ENCODE data around the gene FNDC7. TPM values are rescaled to one million over a fixed set of nuclear protein-coding genes. Genes with fewer than 3 reads are reported as not detected.

The FNDC7 gene
- total RNA-seq, 1 donor from 2014 or later, result 0.37 TPM

GRCh38 chr1:108749081-108749480, 36.4 kb downstream of the FNDC7 start:
- Mint-ChIP-seq H3K27ac (no peak overlapping the region), H3K36me3 (peaks cover 8% of the 10 kb centered on the region), H3K9me3 (no peaks in the 10 kb centered on the region), H3K27me3 (ENCODE audit: insufficient read depth, low read depth) (peaks cover 2% of the 10 kb centered on the region), H3K4me1 (peaks cover 19% of the 10 kb centered on the region), H3K4me3 (peak overlapping the region; percentile 33)
- Histone ChIP-seq H3K9me3 (ENCODE audit: low read depth) (no peaks in the 10 kb centered on the region), H3F3A (ENCODE audit: low read depth) (peaks cover 12% of the 10 kb centered on the region), H3K27ac (no peak overlapping the region), H3K4me1 (peaks cover 10% of the 10 kb centered on the region), H3K79me2 (ENCODE audit: low read depth) (peaks cover 46% of the 10 kb centered on the region), H3K4me3 (no peak overlapping the region), H4K20me1 (ENCODE audit: low read depth) (no peaks in the 10 kb centered on the region), H2AFZ (replicated peaks) (no peak overlapping the region), H3K9ac (no peak overlapping the region), H3K4me2 (no peak overlapping the region), H3K36me3 (peaks cover 5% of the 10 kb centered on the region), H3K27me3 (peaks cover 6% of the 10 kb centered on the region)
- no peak for TF ChIP-seq EZH2 (IDR thresholded peaks at IDR 0.05)
- no peak for TF ChIP-seq CTCF (IDR thresholded peaks at IDR 0.05)
- no peak for TF ChIP-seq EZH2phosphoT487 (IDR thresholded peaks at IDR 0.05)
- DNase-seq (ENCODE audit: low spot score), result no peak

DNA sequence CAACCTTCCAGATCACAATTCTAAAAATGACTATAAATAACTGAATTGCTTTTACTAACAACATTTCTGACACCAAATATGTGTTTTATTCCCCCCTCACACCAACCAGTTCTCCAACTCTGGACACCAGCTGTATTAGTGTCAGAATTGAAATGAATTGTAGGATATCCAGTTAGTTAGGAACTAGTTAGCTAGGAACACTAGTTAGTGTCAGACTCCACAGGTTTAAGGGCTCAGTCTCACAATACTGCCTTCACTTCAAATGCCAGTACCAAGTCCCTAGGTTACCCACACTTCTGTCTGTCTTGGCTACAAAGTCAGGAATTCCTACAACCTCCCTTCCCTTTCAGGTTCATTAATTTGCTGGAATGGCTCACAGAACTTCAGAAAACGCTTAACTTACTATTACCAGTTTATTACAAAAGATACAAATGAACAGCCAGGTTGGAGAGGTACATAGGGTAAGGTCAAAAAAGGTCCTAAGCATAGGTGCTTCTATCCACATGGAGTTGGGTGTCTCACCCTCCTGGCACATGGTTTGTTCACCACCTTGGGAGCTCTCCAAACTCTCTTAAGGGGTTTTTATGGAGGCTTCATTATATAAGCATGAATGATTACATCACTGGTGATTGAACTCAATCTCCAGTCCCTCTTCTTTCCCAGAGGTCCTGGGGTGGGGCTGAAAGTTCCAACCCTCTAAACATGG, 37.9 kb downstream of the FNDC7 start:
- Histone ChIP-seq H3K4me2 (no peak overlapping the region), H3K9ac (no peak overlapping the region), H3K4me1 (peaks cover 10% of the 10 kb centered on the region), H3K79me2 (ENCODE audit: low read depth) (peaks cover 46% of the 10 kb centered on the region), H4K20me1 (ENCODE audit: low read depth) (no peaks in the 10 kb centered on the region), H3K4me3 (no peak overlapping the region), H3K27ac (no peak overlapping the region), H3K9me3 (ENCODE audit: low read depth) (no peaks in the 10 kb centered on the region), H3K36me3 (peaks cover 5% of the 10 kb centered on the region), H3K27me3 (peaks cover 4% of the 10 kb centered on the region), H2AFZ (replicated peaks) (no peak overlapping the region), H3F3A (ENCODE audit: low read depth) (peaks cover 12% of the 10 kb centered on the region)
- H3K4me3 Mint-ChIP-seq, result no peak overlapping the region
- no peak overlapping the region for H3K27ac Mint-ChIP-seq
- H3K36me3 Mint-ChIP-seq, result peaks cover 11% of the 10 kb centered on the region
- H3K27me3 Mint-ChIP-seq (ENCODE audit: insufficient read depth, low read depth), result peaks cover 2% of the 10 kb centered on the region
- H3K4me1 Mint-ChIP-seq, result peaks cover 19% of the 10 kb centered on the region
- TF ChIP-seq EZH2phosphoT487 (IDR thresholded peaks at IDR 0.05) (no peak), CTCF (IDR thresholded peaks at IDR 0.05) (no peak), EZH2 (IDR thresholded peaks at IDR 0.05) (no peak)
- no peak for DNase-seq (ENCODE audit: low spot score)
- no peaks in the 10 kb centered on the region for H3K9me3 Mint-ChIP-seq

DNA sequence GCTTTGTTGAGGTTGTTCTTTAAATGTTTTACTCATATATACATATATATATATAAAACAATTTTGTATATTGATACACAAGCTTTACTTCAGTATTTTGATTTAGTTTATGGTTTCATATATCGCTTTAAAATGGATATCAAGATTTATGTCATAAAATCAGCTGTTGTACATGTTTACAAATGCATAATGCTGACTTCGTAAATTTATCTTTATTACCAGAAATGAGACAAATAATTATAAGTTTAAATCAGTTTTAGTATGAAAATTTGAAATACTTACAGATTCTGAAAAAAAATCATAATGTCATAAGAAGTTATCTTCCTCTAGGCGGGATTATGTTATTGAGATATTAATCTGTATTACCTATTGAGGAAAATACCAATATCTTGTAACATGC, 40.7 kb downstream of the FNDC7 start:
- H3K27me3 ChIP-seq, result no peaks in the 10 kb centered on the region
- H3K9ac ChIP-seq, result no peak overlapping the region
- DNase-seq (ENCODE audit: low spot score), result no peak
- TF ChIP-seq EZH2phosphoT487 (IDR thresholded peaks at IDR 0.05) (no peak), EZH2 (IDR thresholded peaks at IDR 0.05) (no peak), CTCF (IDR thresholded peaks at IDR 0.05) (no peak)
- H3K27ac Mint-ChIP-seq, result no peak overlapping the region
- H3F3A ChIP-seq (ENCODE audit: low read depth), result no peaks in the 10 kb centered on the region
- H3K9me3 Mint-ChIP-seq, result no peaks in the 10 kb centered on the region
- H3K4me1 ChIP-seq, result peaks cover 5% of the 10 kb centered on the region
- no peak overlapping the region for H3K27ac ChIP-seq
- H3K4me1 Mint-ChIP-seq, result peaks cover 13% of the 10 kb centered on the region
- H3K4me3 Mint-ChIP-seq, result no peak overlapping the region
- no peaks in the 10 kb centered on the region for H3K9me3 ChIP-seq (ENCODE audit: low read depth)
- peaks cover 9% of the 10 kb centered on the region for H3K36me3 Mint-ChIP-seq
- no peak overlapping the region for H3K4me2 ChIP-seq
- H3K27me3 Mint-ChIP-seq (ENCODE audit: insufficient read depth, low read depth), result no peaks in the 10 kb centered on the region
- peaks cover 12% of the 10 kb centered on the region for H3K36me3 ChIP-seq
- H4K20me1 ChIP-seq (ENCODE audit: low read depth), result no peaks in the 10 kb centered on the region
- no peak overlapping the region for H3K4me3 ChIP-seq
- H2AFZ ChIP-seq (replicated peaks), result no peak overlapping the region
- H3K79me2 ChIP-seq (ENCODE audit: low read depth), result peaks cover 32% of the 10 kb centered on the region
